Mucosa of stomach (tissue), 1 donor: Measurements from ENCODE around the gene TLE4.

ENCODE experiments used
- H3K27me3 ChIP-seq: one replicate; pipeline ENCODE4 v1.7.0; 2013; ENCODE audit warnings: mild to moderate bottlenecking, low read length; ENCODE audit not compliant: control insufficient read depth, insufficient read depth
- H3K36me3 ChIP-seq: one replicate; pipeline ENCODE4 v1.7.0; 2013; ENCODE audit warnings: low read length; ENCODE audit not compliant: control insufficient read depth, insufficient read depth
- H3K4me1 ChIP-seq: one replicate; pipeline ENCODE4 v1.7.0; 2013; ENCODE audit warnings: mild to moderate bottlenecking, low read length; ENCODE audit not compliant: control insufficient read depth, insufficient read depth
- H3K4me3 ChIP-seq: one replicate; pipeline ENCODE4 v1.7.0; 2013; ENCODE audit warnings: low read length
- H3K9ac ChIP-seq: one replicate; pipeline ENCODE4 v1.7.0; 2013; ENCODE audit warnings: mild to moderate bottlenecking, low read length, moderate library complexity
- H3K9me3 ChIP-seq: one replicate; pipeline ENCODE4 v1.7.0; 2013; ENCODE audit warnings: mild to moderate bottlenecking, low read length, moderate library complexity; ENCODE audit not compliant: control insufficient read depth
- donor health status: Pancreatic carcinoma.

The TLE4 gene

GRCh38 chr9:79573412-79573923 is 1.7 kb downstream of the TLE4 start:
- Histone ChIP-seq H3K9me3 (no peaks in the 10 kb centered on the region), H3K36me3 (no peaks in the 10 kb centered on the region), H3K27me3 (peaks cover 11% of the 10 kb centered on the region), H3K4me1 (peaks cover 11% of the 10 kb centered on the region), H3K9ac (peak overlapping the region; percentile 91), H3K4me3 (peak overlapping the region; percentile 61)

GRCh38 chr9:79574136-79574535 is 2.4 kb downstream of the TLE4 start:
- H3K4me1 ChIP-seq, result peaks cover 11% of the 10 kb centered on the region
- peak overlapping the region; percentile 61 for H3K4me3 ChIP-seq
- no peaks in the 10 kb centered on the region for H3K9me3 ChIP-seq
- peaks cover 11% of the 10 kb centered on the region for H3K27me3 ChIP-seq
- peak overlapping the region; percentile 91 for H3K9ac ChIP-seq
- H3K36me3 ChIP-seq, result no peaks in the 10 kb centered on the region

- H3K36me3 ChIP-seq, result no peaks in the 10 kb centered on the region
- peaks cover 11% of the 10 kb centered on the region for H3K4me1 ChIP-seq
- H3K27me3 ChIP-seq, result peaks cover 10% of the 10 kb centered on the region
- no peak overlapping the region for H3K4me3 ChIP-seq
- H3K9ac ChIP-seq, result peak overlapping the region; percentile 4
- H3K9me3 ChIP-seq, result no peaks in the 10 kb centered on the region
These were observed 3.0 kb downstream of the TLE4 start for GRCh38 chr9:79574781-79575180.

- Histone ChIP-seq H3K9me3 (no peaks in the 10 kb centered on the region), H3K4me1 (peaks cover 5% of the 10 kb centered on the region), H3K9ac (no peak overlapping the region), H3K4me3 (no peak overlapping the region), H3K36me3 (no peaks in the 10 kb centered on the region), H3K27me3 (peaks cover 2% of the 10 kb centered on the region)
These were observed 3.8 kb downstream of the TLE4 start for GRCh38 chr9:79575547-79575946.

DNA sequence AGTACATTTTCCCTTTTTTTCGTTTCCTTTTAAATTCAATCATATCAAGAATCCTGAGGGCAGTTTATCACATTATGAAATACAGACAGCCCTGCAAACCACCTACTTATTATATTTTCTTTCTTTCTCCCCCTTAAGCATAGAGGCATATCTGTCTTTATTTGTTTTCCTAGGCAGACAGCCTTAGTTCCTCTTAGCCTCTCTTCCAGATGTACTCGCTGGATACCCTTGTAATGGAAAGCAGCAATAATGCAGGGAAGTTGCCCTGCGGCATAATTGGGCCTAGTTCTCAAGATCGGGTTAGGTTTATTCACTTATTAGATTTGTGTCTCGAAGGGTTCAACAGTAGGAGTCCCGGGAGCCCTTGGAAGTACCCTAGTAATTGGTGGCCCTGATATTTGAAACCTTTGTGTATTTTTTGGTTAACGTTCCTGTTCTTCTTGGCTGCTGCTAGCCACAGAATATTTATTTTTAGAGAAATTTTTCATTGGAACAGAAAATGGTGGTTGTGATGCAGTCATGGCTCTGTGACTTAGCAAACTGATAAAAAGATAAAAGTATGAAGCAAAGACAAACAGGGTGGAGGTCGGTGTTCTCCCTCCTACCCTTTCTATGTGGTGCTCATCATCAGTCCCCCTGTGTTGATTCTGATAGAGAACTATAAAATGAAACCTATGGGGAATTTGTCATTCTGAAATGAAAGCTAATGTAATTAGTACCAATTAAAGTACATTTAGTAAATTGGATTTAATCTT is 6.4 kb downstream of the TLE4 start:
- Histone ChIP-seq H3K9me3 (no peaks in the 10 kb centered on the region), H3K9ac (no peak overlapping the region), H3K4me3 (no peak overlapping the region), H3K4me1 (peaks cover 16% of the 10 kb centered on the region), H3K27me3 (no peaks in the 10 kb centered on the region), H3K36me3 (no peaks in the 10 kb centered on the region)

DNA sequence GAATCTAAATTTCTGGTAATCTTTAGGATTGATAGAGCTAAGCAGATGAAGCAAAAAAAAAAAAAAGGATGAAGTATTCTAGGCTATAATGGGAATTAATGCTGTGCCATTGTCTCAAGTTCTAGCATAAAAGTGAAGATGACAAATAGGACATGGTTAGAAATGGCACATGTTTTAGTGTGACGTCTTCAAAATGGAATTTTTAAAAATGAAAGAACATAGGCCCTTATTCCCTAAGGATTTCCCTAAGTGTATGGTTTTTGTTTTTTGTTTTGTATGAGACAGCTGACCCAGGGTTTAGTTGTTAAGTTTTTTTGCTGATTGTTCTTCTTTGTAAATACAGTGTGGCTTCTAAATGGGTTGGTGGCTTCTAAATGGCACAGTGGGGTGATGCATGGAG is 7.1 kb downstream of the TLE4 start:
- Histone ChIP-seq H3K4me1 (peaks cover 19% of the 10 kb centered on the region), H3K9ac (no peak overlapping the region), H3K27me3 (no peaks in the 10 kb centered on the region), H3K4me3 (no peak overlapping the region), H3K9me3 (no peaks in the 10 kb centered on the region), H3K36me3 (no peaks in the 10 kb centered on the region)

GRCh38 chr9:79579624-79580023 is 7.9 kb downstream of the TLE4 start:
- Histone ChIP-seq H3K4me1 (peaks cover 26% of the 10 kb centered on the region), H3K36me3 (no peaks in the 10 kb centered on the region), H3K9ac (no peak overlapping the region), H3K9me3 (no peaks in the 10 kb centered on the region), H3K27me3 (no peaks in the 10 kb centered on the region), H3K4me3 (no peak overlapping the region)

GRCh38 chr9:79580055-79580454 is 8.3 kb downstream of the TLE4 start:
- Histone ChIP-seq H3K9me3 (no peaks in the 10 kb centered on the region), H3K4me3 (no peak overlapping the region), H3K36me3 (no peaks in the 10 kb centered on the region), H3K9ac (no peak overlapping the region), H3K27me3 (no peaks in the 10 kb centered on the region), H3K4me1 (peaks cover 26% of the 10 kb centered on the region)

- Histone ChIP-seq H3K27me3 (no peaks in the 10 kb centered on the region), H3K4me3 (no peak overlapping the region), H3K9ac (no peak overlapping the region), H3K9me3 (no peaks in the 10 kb centered on the region), H3K36me3 (no peaks in the 10 kb centered on the region), H3K4me1 (peaks cover 21% of the 10 kb centered on the region)
These were observed 9.6 kb downstream of the TLE4 start for GRCh38 chr9:79581388-79581787.

- Histone ChIP-seq H3K9ac (no peak overlapping the region), H3K4me3 (no peak overlapping the region), H3K4me1 (peaks cover 21% of the 10 kb centered on the region), H3K9me3 (no peaks in the 10 kb centered on the region), H3K27me3 (no peaks in the 10 kb centered on the region), H3K36me3 (no peaks in the 10 kb centered on the region)
These were observed 10.0 kb downstream of the TLE4 start for GRCh38 chr9:79581794-79582193.

DNA sequence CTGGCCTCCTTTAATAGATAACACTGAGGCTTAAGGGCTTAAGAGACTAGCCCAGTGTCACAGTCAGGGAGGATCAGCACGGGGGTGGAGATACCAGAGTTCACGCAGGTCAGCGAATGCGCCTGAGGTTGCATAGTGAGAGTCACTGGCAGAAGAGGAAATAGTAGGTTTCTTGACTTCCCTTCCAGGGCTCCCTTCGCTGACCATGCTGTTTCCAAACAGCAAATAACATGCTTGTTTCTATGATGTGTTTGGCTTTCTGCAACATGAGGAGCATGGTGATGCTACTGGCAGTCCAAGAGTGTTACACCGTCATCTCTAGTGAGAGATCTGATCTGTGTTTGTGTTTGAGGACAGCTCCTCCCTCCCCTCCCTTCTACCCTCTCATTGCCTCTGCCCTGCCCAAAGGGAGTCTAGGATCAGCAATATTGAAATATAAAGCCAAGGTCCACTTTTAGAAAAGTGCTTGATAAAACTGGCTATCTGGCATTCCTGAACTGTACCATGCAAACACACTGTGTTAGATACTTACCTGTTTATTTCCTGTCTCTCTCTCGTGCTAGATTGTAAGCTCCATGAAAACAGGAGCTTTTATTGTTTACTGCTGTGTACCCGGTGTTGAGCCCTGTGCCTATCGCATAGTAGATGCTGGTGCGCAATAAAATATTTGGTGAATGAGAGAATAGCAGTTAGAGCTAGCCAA is 12.3 kb downstream of the TLE4 start:
- Histone ChIP-seq H3K4me1 (peaks cover 21% of the 10 kb centered on the region), H3K4me3 (no peak overlapping the region)

GRCh38 chr9:79584655-79584982 is 12.9 kb downstream of the TLE4 start:
- Histone ChIP-seq H3K9me3 (no peaks in the 10 kb centered on the region), H3K4me3 (no peak overlapping the region), H3K27me3 (no peaks in the 10 kb centered on the region), H3K36me3 (no peaks in the 10 kb centered on the region), H3K9ac (no peak overlapping the region), H3K4me1 (peaks cover 21% of the 10 kb centered on the region)

More for the DNA sequence above, 12.3 kb downstream of the TLE4 start:
- Histone ChIP-seq H3K9ac (no peak overlapping the region), H3K9me3 (no peaks in the 10 kb centered on the region), H3K27me3 (no peaks in the 10 kb centered on the region), H3K36me3 (no peaks in the 10 kb centered on the region)
